Kidney epithelial cell (primary cell): ENCODE data around the gene INSYN1. TPM values are rescaled to one million over a fixed set of nuclear protein-coding genes. Genes with fewer than 3 reads are reported as not detected.

Experiments
- DNase-seq: peaks from one replicate; pipeline ENCODE4 v3.0.0-alpha.2; 2010; ENCODE audit warnings: low read depth
- H3K27me3 ChIP-seq: 2 replicates; pipeline ENCODE4 v1.6.0; 2011; ENCODE audit warnings: low read length; ENCODE audit not compliant: control insufficient read depth, insufficient read depth
- H3K36me3 ChIP-seq: 2 replicates; pipeline ENCODE4 v1.5.1; 2011; ENCODE audit warnings: low read length; ENCODE audit not compliant: control insufficient read depth, insufficient read depth
- H3K4me3 ChIP-seq: 2 replicates; pipeline ENCODE4 v1.5.1; 2011; ENCODE audit warnings: low read depth, mild to moderate bottlenecking, control low read depth, low read length
- CTCF ChIP-seq: IDR thresholded peaks from 2 replicates; pipeline ENCODE4 v1.5.1; 2011; ENCODE audit warnings: mild to moderate bottlenecking, moderate library complexity, low read length, control low read depth, inconsistent platforms; ENCODE audit not compliant: insufficient read depth, poor library complexity, severe bottlenecking
- total RNA-seq: library from RNA; depleted of rRNA; stranded (reverse); fragments of >200 nt; gene quantifications from 2 replicates; pipeline ENCODE4 v1.2.3, GENCODE V29; 2015

The INSYN1 gene
- total RNA-seq, 1 donor from 2014 or later: 1.3 TPM

GRCh38 chr15:73751899-73752805 is 999 bp downstream of the INSYN1 start:
- H3K27me3 ChIP-seq: peaks cover 57% of the 10 kb centered on the region

DNA sequence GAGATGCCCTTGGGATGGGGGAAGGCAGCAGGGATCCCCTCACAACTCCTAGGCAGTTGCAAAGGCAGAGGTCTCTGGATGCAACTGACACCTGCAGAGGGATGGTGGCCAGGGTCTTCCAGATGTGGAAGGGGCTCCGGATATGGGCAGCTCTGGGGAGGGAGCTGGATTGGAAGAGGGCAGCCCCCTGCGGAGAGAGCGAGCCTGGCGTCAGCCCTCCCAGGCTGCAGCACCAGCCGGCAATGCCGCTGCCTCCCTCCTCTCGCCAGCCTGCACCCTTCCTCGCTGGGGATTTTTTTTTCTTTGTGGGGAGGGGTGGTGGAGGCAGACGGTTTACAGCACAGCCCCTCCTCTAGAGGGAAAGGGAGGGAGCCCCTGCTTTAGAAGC is 1.6 kb downstream of the INSYN1 start:
- no peak for DNase-seq
- no peaks in the 10 kb centered on the region for H3K36me3 ChIP-seq
- peaks cover 64% of the 10 kb centered on the region for H3K27me3 ChIP-seq
- TF ChIP-seq CTCF: no peak
- no peak overlapping the region for H3K4me3 ChIP-seq

More at GRCh38 chr15:73751899-73752805, 999 bp downstream of the INSYN1 start:
- Histone ChIP-seq H3K4me3 (peak overlapping the region; percentile 28), H3K36me3 (no peaks in the 10 kb centered on the region)
- no peak for DNase-seq
- TF ChIP-seq CTCF: no peak

DNA sequence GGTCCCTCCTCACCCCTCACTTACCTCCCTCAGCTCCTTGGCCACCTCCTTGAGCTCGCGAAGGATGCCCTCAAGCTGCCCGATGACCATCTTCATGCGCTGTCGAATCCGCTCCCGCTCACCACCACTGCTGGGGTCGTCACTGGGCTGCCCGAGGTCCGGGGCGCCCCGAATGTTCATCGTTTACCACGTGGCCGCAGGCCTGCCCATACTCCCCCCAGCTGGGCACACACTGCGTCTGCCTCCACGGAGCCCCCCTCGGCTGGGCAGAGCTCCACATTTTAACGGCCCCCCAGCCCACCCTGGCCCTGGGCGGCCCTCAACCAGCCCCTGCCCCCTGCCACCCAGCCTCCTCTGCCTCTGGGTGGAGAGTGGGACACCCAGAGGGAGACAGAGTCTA is 2.2 kb downstream of the INSYN1 start:
- H3K27me3 ChIP-seq: peaks cover 63% of the 10 kb centered on the region
- H3K36me3 ChIP-seq: no peaks in the 10 kb centered on the region
- no peak overlapping the region for H3K4me3 ChIP-seq
- DNase-seq: no peak
- no peak for TF ChIP-seq CTCF

DNA sequence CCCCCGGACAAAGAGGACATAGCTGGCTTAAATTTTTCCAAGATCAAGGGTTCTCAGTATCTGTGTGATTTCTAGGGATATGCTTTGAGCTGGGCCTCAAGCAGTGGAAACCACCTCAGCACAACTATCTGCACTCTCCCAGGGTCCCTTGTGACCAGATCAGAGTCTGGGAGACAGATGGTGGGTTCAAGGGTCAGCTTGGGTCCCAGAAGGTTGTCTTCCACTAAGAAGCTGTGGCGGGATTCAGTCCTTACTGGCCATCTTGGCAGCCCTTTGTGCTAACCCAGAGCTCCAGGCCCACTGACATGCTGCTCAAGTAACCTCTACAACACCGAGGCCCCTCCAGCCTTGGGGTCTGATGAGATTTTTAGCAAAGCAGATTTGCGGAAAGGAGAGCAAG is 2.7 kb downstream of the INSYN1 start:
- Histone ChIP-seq H3K27me3 (peaks cover 63% of the 10 kb centered on the region), H3K4me3 (no peak overlapping the region), H3K36me3 (no peaks in the 10 kb centered on the region)
- no peak for DNase-seq
- no peak for TF ChIP-seq CTCF

DNA sequence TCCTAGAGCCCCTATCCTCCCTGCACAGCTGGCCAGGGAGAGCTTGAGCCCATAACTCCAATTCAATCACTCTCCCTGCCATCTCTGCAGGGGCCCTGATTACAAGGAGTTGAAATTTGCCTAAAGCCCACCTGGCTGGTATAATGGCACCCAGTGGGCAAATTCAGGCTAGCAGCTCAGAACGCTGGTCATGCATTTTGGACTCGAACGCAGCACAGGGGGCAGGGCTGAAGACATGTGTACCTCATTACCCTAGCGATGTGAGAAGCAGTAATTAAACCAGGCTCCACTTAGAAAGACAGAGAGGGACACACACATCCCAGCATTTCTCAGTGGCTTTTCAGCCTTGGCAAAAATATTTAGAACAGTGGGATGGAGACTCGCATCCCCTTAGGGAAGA is 3.2 kb downstream of the INSYN1 start:
- no peak for TF ChIP-seq CTCF
- H3K27me3 ChIP-seq: peaks cover 68% of the 10 kb centered on the region
- DNase-seq: no peak
- H3K36me3 ChIP-seq: no peaks in the 10 kb centered on the region
- H3K4me3 ChIP-seq: no peak overlapping the region
